Measurements from ENCODE around the gene NPY4R2.
"Not testable (repeated sequence)": the region's sequence is repeated elsewhere in the genome, so short reads cannot be mapped to it uniquely, and the experiment has no call there.

The NPY4R2 gene

DNA sequence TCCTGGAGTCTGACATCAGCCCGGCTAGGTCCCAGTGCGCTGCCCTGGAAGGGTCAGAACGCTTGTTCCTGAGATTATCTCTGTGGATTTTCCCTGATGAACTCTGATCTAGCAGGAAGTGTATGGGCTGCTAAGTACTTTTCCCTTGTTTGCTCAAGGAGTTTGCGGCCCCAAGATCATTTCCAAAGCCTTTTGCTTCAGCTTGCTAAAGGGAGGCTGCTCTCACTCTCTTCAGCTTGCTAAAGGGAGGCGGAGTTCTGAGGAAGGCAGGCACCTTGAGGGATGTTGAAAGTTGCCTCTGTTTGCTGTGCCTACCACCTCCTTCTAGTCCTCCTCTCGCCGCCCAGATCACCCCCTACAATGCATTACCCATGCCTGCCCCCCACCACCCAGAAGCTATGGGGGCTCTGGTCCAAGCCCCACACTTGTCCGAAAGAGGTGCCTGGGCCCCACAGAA is 18.3 kb downstream of the NPY4R2 start:
- DNase-seq, result not testable (repeated sequence)

DNA sequence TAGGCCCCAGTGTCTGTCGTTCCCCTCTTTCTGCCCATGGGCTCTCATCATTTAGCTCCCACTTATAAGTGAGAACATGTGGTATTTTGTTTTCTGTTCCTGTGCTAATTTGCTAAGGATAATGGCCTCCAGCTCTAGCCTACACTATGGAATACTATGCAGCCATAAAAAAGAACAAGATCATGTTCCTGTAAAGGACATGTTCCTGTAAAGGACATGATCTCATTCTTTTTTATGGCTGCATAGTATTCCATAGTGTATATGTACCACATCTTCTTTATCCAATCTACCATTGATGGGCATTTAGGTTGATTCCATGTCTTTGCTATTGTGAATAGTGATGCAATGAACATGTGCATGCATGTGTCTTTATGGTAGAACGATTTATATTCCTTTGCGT is 19.2 kb downstream of the NPY4R2 start:
- not testable (repeated sequence) for DNase-seq

DNA sequence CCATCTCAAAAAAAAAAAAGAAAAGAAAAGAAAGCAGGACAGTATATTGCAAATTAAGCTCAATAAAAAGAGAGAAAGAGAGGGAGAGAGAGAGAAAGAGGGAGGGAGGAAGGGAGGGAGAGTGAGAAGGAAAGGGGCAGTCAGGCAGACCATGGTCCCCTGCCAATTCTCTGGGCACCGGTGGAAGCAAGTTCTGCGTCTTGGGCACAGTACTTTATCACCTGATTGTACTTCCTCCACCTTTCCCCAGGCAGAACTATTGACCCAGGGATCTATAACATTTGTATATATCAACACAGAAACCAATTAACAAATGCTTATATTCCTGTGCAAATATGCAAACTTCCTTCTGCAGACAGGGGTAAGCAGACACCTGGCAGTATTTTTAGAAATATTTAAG is 22.4 kb downstream of the NPY4R2 start:
- DNase-seq, result not testable (repeated sequence)

DNA sequence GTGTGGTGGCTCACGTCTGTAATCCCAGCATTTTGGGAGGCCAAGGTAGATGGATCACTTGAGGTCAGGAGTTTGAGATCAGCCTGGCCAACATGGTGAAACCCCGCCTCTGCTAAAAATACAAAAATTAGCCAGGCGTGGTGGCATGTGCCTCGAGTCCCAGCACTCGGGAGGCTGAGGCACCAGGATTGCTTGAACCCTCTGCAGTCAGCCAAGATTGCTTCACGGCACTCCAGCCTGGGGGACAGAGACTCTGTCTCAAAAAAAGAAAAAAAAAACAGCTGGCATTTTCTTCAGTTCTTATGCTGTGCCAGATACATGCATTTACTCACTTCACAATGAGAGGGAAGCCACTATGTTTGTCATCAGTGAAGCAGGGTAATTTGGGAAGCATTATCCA is 22.9 kb downstream of the NPY4R2 start:
- DNase-seq, result not testable (repeated sequence)

DNA sequence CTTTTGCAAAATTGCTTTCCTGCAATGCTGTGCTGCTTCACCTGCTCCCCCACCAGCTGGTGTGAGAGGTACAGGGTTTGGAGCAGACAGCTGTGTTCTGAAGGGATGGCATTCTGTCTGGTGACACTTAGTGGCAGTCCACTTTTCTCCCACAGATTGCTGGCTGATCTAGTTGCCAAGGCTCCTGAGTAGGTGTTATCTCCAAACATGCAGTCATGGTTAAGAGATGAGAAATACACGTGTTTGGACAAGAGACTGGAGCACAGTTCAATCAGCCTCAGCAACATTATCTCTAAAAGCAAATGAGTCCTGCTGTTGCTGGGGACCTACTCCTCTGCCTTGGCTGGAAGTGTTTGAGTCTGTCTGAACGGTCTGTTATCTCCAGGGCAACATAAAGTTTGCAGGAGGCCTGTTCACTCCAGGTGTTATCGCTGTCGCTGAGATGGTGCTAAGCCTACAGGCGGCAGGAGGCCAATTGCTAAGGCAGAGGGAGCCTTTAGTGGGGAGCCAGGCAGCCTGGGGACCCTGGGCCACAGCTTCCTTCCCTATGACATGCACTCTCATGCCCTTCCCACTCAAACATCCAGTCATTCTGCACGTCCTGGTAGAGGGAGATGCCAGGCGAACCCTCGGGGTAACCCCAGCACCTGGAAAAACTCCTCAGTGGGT is 24.0 kb downstream of the NPY4R2 start:
- not testable (repeated sequence) for DNase-seq

DNA sequence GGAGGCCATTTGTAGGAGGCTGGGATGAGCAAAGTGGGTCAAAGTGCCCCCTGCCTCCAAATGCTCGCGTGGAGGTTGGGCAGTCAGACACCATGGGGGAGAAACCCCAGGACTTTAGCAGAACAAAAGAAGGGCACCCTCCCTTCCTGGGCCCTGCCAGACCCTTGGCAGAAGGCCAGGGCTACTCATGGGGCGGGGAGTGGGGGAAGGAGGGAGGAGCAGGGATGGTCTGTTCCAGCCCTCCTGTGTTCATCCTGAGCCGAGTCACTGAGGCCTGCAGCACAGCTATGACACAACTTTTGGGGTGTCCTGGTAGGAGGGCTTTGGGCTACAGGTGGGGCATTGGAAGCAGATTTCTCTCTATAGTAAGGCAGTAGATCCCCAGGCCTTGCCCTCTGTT is 24.9 kb downstream of the NPY4R2 start:
- not testable (repeated sequence) for DNase-seq

DNA sequence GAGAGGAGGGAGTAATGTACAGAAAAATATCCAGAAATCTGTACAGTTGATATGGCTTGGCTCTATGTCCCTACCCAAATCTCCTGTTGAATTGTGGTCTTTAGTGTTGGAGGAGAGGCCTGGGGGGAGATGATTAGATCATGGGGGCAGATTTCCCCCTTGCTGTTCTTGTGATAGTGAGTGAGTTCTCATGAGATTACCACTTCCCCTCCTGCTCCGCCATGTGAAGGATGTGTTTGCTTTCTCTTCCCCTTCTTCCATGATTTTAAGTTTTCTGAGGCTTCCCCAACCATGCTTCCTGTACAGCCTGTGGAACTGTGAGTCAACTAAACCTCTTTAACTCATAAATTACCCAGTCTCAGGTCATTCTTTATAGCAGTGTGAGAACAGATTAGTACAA is 29.0 kb downstream of the NPY4R2 start:
- DNase-seq, result not testable (repeated sequence)

DNA sequence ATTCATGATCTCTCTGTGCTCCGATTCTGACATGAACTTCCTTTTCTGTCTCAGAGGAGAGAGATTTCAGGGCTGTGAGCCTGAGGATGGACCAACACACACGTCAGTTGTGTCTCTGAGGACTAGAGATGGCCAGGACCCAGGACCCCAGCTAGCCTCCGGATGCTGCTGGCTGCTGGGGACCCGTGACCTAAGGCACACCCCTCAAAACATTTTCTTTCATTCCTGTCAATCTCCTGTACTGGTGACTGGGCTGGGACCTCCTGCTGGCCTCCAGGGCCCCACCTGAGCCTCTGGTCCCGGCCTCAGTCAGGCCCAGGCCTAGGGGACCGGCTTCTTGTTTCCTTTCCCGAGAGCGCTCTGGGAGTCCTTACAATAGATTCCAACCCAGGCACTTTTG is 38.7 kb downstream of the NPY4R2 start:
- DNase-seq, result not testable (repeated sequence)

DNA sequence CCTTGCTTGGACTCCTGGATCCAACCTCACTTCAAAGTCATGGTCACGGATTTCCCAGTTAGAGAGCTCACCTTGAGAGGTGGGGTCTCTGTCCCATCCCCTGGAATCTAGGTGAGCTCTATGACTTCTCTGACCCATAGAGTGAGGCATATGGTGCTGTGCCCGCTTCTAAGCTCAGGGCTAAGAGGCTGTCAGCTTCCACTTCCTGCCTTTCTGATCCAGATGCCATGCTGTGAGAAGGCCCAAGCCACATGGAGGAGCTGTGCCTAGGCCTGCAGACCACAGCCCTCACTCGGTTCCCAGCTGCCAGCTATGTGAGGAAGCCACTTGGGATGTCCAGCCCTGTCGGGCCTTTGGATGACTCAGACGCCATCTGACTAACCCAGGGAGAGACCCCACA is 41.2 kb downstream of the NPY4R2 start:
- not testable (repeated sequence) for DNase-seq

DNA sequence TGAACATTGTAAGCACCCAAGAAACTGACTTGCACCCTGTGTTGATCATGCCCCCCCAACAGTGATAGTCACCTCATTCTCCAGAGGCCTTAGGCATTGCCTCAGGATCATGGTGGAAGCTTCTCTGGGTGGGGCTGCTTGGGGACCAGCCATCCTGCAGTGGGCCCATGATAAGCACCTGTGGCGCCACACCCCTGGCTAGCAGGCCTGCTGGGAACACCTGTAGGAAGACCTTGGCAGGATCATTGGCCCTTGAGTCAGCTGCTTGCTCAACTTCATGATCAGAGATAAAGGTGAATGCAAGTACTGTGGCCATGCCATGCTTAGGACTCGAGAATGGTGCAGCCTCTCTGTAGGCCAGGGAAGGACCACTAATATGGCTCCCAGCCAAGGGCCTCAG is 42.2 kb downstream of the NPY4R2 start:
- DNase-seq, result not testable (repeated sequence)

DNA sequence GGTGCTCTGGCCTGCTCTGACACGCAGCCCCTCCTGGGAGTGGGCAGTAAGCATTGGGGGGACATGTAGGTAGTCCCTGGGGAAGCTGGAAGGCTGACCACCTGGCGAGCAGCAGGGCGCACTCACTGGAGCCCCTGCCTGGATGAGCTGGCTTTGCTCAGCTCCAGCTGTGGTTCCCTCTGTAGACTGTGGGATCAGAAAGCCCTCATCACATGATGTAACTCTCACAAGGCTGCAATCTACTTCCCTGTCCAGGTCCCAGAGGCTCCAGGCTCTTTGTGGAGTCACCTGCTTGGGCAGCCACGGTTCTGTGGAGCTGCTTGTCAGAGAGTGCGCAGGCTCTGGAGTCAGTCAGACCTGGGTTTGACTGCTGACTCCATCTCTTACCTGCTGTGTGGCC is 44.3 kb downstream of the NPY4R2 start:
- DNase-seq, result not testable (repeated sequence)

DNA sequence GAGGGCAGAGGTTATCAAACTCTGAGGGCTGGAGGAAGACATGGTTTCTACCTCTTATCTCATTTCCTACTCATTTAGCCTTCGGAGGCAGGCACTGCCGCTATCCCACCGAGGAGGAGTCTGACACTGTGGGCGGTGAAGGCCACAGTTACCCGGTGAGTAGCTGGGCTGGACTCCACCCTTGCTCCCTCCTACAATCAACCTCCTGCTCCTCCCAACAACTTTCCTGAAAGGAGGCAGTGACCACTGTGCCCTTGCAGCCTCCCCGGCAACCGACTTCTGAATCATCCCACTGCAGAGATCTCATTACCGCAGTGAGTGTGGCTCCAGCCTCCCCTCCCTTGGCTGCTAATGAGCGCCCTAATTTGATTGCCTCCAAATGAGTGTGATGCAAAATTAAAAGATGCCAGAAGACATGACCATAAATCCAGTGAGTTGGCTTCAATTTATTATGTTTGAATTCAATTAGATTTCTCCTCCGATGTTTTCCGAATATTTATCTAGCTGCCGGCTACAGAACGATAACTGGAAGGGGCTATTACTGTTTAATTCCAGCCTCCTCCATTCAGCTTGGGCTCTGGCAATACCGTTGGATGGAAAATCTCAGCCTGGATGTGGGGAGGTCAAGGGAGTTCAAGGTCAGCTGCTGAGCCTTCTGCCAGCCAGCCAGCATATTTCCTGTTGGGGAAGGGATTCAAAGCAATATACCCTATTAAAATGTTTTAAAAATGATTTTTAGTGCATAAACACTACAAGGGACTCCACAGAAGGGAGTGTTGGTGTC is 46.0 kb downstream of the NPY4R2 start:
- DNase-seq, result not testable (repeated sequence)

DNA sequence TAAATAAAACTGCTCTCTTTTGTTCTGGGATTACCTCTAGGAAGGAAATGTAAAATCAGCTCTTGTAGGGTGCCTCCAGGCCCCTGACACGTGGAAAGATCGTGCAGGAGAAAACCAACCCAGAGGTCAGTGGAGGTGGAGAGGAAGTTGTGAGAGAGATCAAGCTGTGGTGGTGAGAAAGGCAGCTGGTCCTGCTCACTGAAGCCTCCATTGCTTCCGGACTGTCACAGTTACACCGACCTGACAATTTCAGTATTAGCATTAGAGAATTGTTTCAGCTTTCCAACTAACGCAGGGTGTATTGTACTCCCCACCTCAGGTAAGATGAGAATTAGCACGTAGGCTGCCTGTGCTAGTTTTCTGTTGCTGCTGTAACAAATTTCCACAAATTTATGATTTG is 50.5 kb downstream of the NPY4R2 start:
- DNase-seq, result not testable (repeated sequence)

DNA sequence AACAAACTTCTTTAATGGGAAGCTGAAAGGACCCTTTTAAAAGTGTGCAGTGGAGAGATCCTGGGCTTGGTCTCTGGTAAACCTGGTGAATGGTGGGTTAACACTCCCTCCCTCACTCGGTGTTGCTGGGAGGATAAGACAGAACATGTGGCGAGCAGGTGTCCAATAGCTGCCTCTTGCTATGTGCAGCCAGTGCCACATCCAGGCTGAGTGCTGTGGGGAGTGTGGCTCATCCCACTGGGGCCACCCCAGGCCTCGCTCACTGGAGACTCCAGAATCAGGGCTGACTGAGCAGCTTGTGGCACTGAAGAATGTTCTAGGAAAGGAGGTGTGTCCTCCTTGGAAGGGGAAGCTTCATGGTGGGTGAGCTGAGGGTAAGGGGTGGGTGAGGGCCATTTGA is 51.6 kb downstream of the NPY4R2 start:
- DNase-seq, result not testable (repeated sequence)

DNA sequence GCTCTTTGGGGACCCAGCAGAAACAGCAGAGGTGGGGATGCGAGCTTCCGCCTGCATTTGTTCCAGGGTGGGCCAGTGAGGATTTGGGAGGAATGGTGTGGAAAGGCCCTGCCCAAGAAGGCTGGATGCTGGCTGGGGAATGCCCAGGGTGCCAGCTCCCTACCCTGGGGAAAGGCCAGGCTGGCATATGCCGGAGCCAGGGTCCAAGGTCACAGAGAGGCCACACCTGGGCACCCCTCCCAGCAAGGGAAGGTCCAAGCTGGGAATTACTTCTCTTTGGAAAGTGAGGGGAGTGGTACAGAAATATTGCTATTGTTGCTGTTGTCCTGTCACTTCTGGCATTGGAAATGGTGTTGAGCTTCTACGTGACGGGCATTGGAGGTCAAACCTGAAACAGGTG is 53.1 kb downstream of the NPY4R2 start:
- DNase-seq, result not testable (repeated sequence)

DNA sequence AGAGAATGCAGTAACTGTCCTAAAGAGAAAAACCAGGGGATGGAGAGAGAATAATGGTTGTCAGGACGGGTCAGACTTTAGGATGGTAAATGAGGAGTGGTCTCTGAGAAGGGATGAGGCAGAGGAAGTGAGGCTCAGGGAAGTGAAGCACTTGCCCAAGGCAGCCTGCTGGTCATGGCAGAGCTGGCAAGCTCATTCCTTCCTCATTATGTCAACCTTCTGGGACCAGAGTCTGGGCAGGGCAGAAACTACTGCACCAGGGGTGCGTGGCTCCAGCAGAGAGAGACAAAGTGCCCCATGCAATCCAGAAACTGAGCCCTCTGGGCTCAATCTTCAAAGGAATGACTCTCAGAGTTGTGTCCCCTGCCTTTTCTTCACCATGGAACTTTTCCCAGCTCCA is 53.6 kb downstream of the NPY4R2 start:
- not testable (repeated sequence) for DNase-seq
